AG09309 (cell line): ENCODE measurements around the gene KCTD20.

ENCODE experiments used
- DNase-seq: peaks from one replicate; pipeline ENCODE4 v3.0.0-alpha.2; 2010; ENCODE audit warnings: low read depth
- H3K4me3 ChIP-seq: 2 replicates; pipeline ENCODE4 v1.5.1; 2011; ENCODE audit warnings: mild to moderate bottlenecking, low read depth, low read length, moderate library complexity; ENCODE audit not compliant: control insufficient read depth
- TF ChIP-seq, protein P1 (sequence below): IDR thresholded peaks from 2 replicates; pipeline ENCODE4 v1.5.1; 2011; ENCODE audit warnings: mild to moderate bottlenecking, low read depth, low read length, inconsistent platforms; ENCODE audit not compliant: insufficient read depth, control insufficient read depth; ENCODE audit errors: missing control alignments

Gene KCTD20

DNA sequence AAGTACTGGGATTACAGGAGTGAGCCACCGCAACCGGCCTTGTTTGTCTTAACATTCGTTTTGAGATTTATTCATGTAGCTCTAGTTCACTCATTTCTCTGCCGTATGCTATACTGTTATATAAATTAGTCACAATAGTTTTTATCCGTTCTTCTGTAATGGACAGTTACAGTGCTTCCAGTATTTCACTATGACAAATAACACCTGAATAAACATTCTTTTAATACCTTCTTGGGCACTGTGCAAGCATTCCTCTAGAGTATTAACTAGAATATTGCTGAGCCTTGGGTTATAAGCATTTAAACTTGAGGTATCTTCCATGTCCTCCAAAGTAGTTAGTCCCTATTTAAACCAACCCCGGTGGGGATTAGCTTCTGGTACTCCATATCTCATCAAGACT, 58.9 kb downstream of the KCTD20 start:
- DNase-seq = no peak
- no peak overlapping the region for H3K4me3 ChIP-seq
- TF ChIP-seq, protein P1, sequence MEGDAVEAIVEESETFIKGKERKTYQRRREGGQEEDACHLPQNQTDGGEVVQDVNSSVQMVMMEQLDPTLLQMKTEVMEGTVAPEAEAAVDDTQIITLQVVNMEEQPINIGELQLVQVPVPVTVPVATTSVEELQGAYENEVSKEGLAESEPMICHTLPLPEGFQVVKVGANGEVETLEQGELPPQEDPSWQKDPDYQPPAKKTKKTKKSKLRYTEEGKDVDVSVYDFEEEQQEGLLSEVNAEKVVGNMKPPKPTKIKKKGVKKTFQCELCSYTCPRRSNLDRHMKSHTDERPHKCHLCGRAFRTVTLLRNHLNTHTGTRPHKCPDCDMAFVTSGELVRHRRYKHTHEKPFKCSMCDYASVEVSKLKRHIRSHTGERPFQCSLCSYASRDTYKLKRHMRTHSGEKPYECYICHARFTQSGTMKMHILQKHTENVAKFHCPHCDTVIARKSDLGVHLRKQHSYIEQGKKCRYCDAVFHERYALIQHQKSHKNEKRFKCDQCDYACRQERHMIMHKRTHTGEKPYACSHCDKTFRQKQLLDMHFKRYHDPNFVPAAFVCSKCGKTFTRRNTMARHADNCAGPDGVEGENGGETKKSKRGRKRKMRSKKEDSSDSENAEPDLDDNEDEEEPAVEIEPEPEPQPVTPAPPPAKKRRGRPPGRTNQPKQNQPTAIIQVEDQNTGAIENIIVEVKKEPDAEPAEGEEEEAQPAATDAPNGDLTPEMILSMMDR = no peak

DNA sequence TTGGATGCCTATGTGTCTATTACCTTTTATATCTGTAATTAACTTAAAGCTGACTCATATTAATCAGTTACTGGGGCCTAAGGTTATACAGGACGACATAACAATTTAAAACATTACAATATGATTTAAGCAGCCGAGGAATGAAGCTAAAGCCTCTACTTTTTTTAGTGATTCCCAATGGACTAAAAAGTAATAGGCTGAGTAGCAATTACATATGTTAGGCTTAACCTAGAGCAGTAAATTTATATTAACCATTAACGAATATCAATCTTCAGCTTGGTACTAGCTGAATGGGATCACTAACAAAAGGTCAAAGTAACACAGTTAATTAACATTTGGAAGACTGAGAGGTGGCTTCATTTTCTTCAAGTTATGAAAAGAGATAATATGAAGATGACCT, 61.4 kb downstream of the KCTD20 start:
- TF ChIP-seq, protein P1 = no peak
- no peak for DNase-seq
- no peak overlapping the region for H3K4me3 ChIP-seq

DNA sequence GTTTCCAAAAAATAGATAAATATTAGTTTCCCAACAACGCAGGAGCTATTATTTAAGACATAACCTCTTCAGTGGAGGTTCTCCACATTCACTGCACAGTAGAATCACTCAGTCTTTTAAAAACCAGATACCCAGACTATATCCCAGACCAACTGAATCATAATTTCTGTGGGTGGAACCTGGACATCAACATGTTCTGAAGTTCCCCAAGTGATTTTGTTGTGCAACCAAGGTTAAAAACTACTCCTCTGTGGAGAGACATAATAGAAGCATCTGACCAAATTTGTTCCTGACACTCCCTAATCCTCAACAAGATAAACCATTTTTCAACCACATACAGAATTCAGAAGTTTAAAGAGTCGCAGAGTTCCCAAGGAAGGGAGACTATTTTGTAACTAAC, 62.2 kb downstream of the KCTD20 start:
- peak; percentile 10 for DNase-seq
- TF ChIP-seq, protein P1 = no peak
- H3K4me3 ChIP-seq = no peak overlapping the region

DNA sequence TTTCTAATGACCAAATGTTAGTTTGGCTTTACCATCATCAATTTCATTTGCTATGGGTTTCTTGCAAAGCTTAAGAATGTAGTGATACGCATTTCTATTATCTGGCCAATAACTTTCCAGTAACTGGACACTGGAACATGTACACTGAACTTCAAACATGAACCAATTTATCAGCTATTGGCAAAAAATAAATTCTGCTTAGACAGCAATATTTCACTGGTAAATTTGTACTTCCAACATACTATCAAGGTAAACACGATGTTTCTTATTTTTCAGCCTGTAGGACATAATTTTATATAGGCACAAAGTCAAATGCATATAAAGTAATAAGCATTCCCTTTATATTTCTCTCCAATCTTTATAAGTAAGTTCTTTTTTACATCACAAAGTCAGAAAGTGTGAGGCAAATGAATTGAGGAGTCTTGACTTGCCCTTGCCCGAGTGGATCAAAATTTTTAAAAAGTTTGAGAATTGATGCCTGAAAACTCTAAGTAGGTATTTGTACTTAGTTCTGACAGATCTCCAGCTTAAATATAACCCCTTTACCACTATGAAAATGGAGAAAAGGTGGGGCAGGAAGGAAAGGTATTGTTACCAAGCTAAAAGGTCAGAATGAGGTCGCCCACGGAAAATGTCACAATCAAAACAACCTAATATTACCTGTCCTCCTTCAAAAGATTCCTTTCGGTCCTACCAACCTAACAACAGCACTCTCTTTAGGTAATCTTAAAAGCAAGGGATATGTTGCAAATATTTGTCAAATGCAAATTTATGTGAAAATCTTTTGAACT, 63.1 kb downstream of the KCTD20 start:
- TF ChIP-seq, protein P1 = no peak
- no peak overlapping the region for H3K4me3 ChIP-seq
- no peak for DNase-seq

DNA sequence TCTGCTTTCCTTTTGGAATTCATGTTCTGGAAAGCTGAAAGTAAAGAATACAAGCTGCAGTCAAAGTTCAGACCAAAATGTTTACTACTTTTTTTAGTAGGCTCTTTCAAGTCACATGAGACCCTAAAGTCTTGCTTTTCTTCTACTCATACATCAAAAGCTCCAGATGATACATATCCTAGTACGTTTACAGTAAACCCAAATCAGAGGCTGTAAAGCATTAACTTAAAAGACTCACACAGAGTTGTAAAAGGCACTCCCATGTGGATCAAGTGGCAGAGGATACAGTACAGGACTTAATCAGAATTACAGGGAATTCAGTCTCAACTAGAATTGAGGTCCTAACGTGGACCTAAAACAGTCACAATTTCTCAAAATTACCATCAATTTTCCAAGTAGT, 63.8 kb downstream of the KCTD20 start:
- DNase-seq = no peak
- H3K4me3 ChIP-seq = no peak overlapping the region
- TF ChIP-seq, protein P1 = no peak

DNA sequence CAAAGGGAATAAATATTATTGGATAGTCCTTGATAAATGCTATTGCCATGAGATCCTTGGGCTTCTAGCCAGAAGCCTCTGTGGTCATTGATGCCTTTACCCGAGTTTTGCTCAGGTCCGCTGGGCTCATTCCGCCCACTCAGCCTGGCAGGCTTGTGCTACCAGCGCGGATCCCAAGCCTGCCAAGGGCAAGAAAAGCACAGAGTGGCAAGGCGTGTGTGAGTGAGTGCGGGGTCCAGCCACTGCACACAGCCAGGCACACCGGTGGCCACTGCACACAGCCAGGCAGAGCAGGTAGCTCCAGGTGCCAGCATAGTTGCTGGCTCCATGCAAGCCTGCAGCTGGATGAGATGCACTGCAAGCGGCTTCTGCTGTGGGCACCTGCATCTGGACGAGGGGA, 65.7 kb downstream of the KCTD20 start:
- H3K4me3 ChIP-seq = no peak overlapping the region
- TF ChIP-seq, protein P1 = no peak
- no peak for DNase-seq
